K562 (cell line): Measurements from ENCODE around the gene KCNK3. TPM values are rescaled to one million over a fixed set of nuclear protein-coding genes. Genes with fewer than 3 reads are reported as not detected.

Experiments used
- ATAC-seq: fragments of 200-7000 bp; cut with Tn5 transposase; 3 replicates; pipeline ENCODE4 v1.9.1; 2020; ENCODE audit warnings: moderate library complexity
- BruUV-seq: library from RNA; stranded (reverse); fragments of 400-500 nt; replicated peaks from 2 replicates; lab custom pipeline; 2021; lab: Mats Ljungman, UMichigan
- CTCF ChIA-PET: fragments of 300-600 bp; formaldehyde crosslinking; extraction: SDS; loops from one replicate; lab custom pipeline; 2021; ENCODE audit warnings: low intra/inter-chr PET ratio; lab: Yijun Ruan, JAX
- POLR2A ChIA-PET: fragments of 300-600, 350-650 bp; sonication (Branson Sonifier 250); formaldehyde crosslinking; extraction: SDS; loops from one replicate; lab custom pipeline; 2021; ENCODE audit warnings: antibody characterized with exemption, inconsistent platforms; lab: Yijun Ruan, JAX
- DNase-seq, 4 experiments: peaks; one replicate each; pipeline versions ENCODE4 v3.0.0 to v3.0.0-alpha.2; 2011 to 2018; ENCODE audit warnings: low spot score in 3 of 4, mixed read lengths in 3 of 4; ENCODE audit errors: extremely low read depth in 1 of 4
- FAIRE-seq: peaks from 2 replicates; lab custom pipeline; 2011; peaks lifted over from hg19 to GRCh38; lab: Jason Lieb, UNC
- H2AFZ ChIP-seq: 2 replicates; pipeline ENCODE4 v1.6.0; 2011; ENCODE audit warnings: low read depth, low read length, control low read depth, inconsistent platforms
- H3K27ac ChIP-seq: fragments of 200-600 bp; 3 replicates; pipeline ENCODE4 v1.8.0; 2011; ENCODE audit warnings: low read depth, mild to moderate bottlenecking, control low read depth, inconsistent platforms, low read length, moderate library complexity, mixed read lengths; ENCODE audit errors: extremely low read depth
- H3K27me3 ChIP-seq, 2 experiments: fragments of 300-600 bp in 1 of 2; 2 replicates in 1 of 2; 3 replicates in 1 of 2; pipeline versions ENCODE4 v1.6.0 to v1.8.0; 2011; ENCODE audit warnings: inconsistent platforms in 2 of 2, low read length in 2 of 2, mild to moderate bottlenecking in 1 of 2, mixed read lengths in 1 of 2, moderate library complexity in 1 of 2; ENCODE audit not compliant: control insufficient read depth in 2 of 2, insufficient read depth in 2 of 2
- H3K36me3 ChIP-seq: fragments of 300-600 bp; 3 replicates; pipeline ENCODE4 v1.8.0; 2011; ENCODE audit warnings: mild to moderate bottlenecking, low read length, inconsistent platforms; ENCODE audit not compliant: control insufficient read depth, insufficient read depth
- H3K4me1 ChIP-seq, 2 experiments: fragments of 200-600 bp in 1 of 2; replicated peaks in 1 of 2; 2 replicates in 1 of 2; 3 replicates in 1 of 2; pipeline versions ENCODE4 v1.5.1 to v1.8.0; 2011; ENCODE audit warnings: inconsistent platforms in 2 of 2, low read length in 2 of 2, mild to moderate bottlenecking in 1 of 2, mixed read lengths in 1 of 2, moderate library complexity in 1 of 2; ENCODE audit not compliant: control insufficient read depth in 2 of 2, insufficient read depth in 2 of 2
- H3K4me2 ChIP-seq: 2 replicates; pipeline ENCODE4 v1.6.1; 2011; ENCODE audit warnings: low read length, control low read depth, inconsistent platforms, mixed read lengths; ENCODE audit not compliant: insufficient read depth
- H3K4me3 ChIP-seq: fragments of 200-600 bp; sonication (generic), shearing (Covaris generic); 2 replicates; pipeline ENCODE4 v1.5.1; 2016; ENCODE audit warnings: control low read depth, inconsistent platforms
- H3K79me2 ChIP-seq: fragments of 200-600 bp; 3 replicates; pipeline ENCODE4 v1.8.0; 2011; ENCODE audit warnings: low read length, inconsistent platforms; ENCODE audit not compliant: control insufficient read depth, insufficient read depth
- H3K9ac ChIP-seq, 2 experiments: 2 replicates each; pipeline versions ENCODE4 v1.6.0 to v1.6.1; 2011; ENCODE audit warnings: low read depth in 2 of 2, low read length in 2 of 2, control low read depth in 1 of 2, inconsistent platforms in 1 of 2, mild to moderate bottlenecking in 1 of 2, mixed read lengths in 1 of 2; ENCODE audit not compliant: insufficient read depth in 1 of 2
- H3K9me1 ChIP-seq: one replicate; pipeline ENCODE4 v1.6.0; 2011; ENCODE audit warnings: inconsistent platforms, mild to moderate bottlenecking, low read length, moderate library complexity; ENCODE audit not compliant: control insufficient read depth, insufficient read depth
- H3K9me3 ChIP-seq: replicated peaks from 2 replicates; pipeline ENCODE4 v1.5.1; 2011; ENCODE audit warnings: low read depth, low read length, inconsistent platforms; ENCODE audit not compliant: control insufficient read depth, insufficient read depth
- H4K20me1 ChIP-seq: replicated peaks from 2 replicates; pipeline ENCODE4 v1.6.1; 2011; ENCODE audit warnings: low read length, inconsistent platforms, mixed read lengths; ENCODE audit not compliant: control insufficient read depth, insufficient read depth
- ATF4 ChIP-seq: fragments of 450-650 bp; formaldehyde crosslinking; IDR thresholded peaks from 2 replicates; pipeline ENCODE4 v1.4.0; 2022; ENCODE audit warnings: mild to moderate bottlenecking, moderate library complexity
- ELF4 ChIP-seq: fragments of 450-650 bp; formaldehyde crosslinking; IDR thresholded peaks from 2 replicates; pipeline ENCODE4 v1.4.0; 2022; ENCODE audit warnings: missing genetic modification characterization
- PML ChIP-seq: IDR thresholded peaks from 2 replicates; pipeline ENCODE4 v1.6.1; 2012; ENCODE audit warnings: low read length, inconsistent platforms
- TFAM ChIP-seq: fragments of 250-450 bp; sonication (Bioruptor Pico); conservative IDR thresholded peaks from 2 replicates; pipeline ENCODE4 v1.5.0; 2021; ENCODE audit warnings: mild to moderate bottlenecking, moderate library complexity
- ZNF212 ChIP-seq: fragments of 450-650 bp; formaldehyde crosslinking; IDR thresholded peaks from 2 replicates; pipeline ENCODE4 v1.4.0; 2020; ENCODE audit warnings: mild to moderate bottlenecking
- WGBS: fragments of 100-300 bp; shearing (Covaris generic); methylation state at CpG from one replicate; pipeline ENCODE4 v1.1.6; 2016; ENCODE audit warnings: low coverage, mixed read lengths; ENCODE audit not compliant: insufficient coverage; ENCODE audit errors: missing lambda C conversion rate; 5-methylcytosine and 5-hydroxymethylcytosine counted together
- in situ Hi-C: fragments of 300-500 bp; cut with MboI; formaldehyde crosslinking; loops from 4 replicates; pipeline ENCODE4 v1.15.0; 2018; ENCODE audit warnings: inconsistent platforms, mixed read lengths
- intact Hi-C: fragments of 100-400 bp; cut with micrococcal nuclease; formaldehyde crosslinking; loops from 2 replicates; pipeline ENCODE4 v1.14.2; 2022
- polyA plus RNA-seq, 8 experiments: library from polyadenylated mRNA; depleted of rRNA in 4 of 8; stranded (reverse) in 5 of 8; unstranded in 3 of 8; fragments of >200 nt; fragmentation: Nextera tagmentation in 2 of 8; fragmentation: Illumina TruSeq in 1 of 8; extraction: Ambion mirVana in 2 of 8; extraction: Trizol in 1 of 8; gene quantifications; 2 replicates each; pipeline versions ENCODE4 v1.2.1 to v1.2.3, GENCODE V29; 2011 to 2014; ENCODE audit warnings: inconsistent platforms in 1 of 8, missing spikeins in 1 of 8
- total RNA-seq, 7 experiments: library from RNA; depleted of rRNA in 6 of 7; stranded (reverse); fragments of >200 nt in 6 of 7; fragmentation: Illumina TruSeq in 2 of 7; extraction: Trizol in 2 of 7; gene quantifications; 2 replicates each; pipeline versions ENCODE4 v1.2.1 to v1.2.3, GENCODE V29; 2011 to 2021; ENCODE audit warnings: low replicate concordance in 1 of 7
- TF ChIP-seq, protein P1 (sequence below): sonication (generic); formaldehyde crosslinking; IDR thresholded peaks from 2 replicates; pipeline ENCODE4 v1.8.0; 2023; ENCODE audit warnings: mild to moderate bottlenecking, missing genetic modification reagents
- TF ChIP-seq, protein P2 (sequence below): fragments of 250-450 bp; sonication (Bioruptor Pico); IDR thresholded peaks from 2 replicates; pipeline ENCODE4 v1.4.0; 2020; ENCODE audit warnings: mild to moderate bottlenecking
- TF ChIP-seq, protein P3 (sequence below): fragments of 450-650 bp; IDR thresholded peaks from 2 replicates; pipeline ENCODE4 v1.6.1; 2016; ENCODE audit warnings: borderline replicate concordance
- TF ChIP-seq, protein P4 (sequence below): fragments of 200-800 bp; sonication (Bioruptor generic); IDR thresholded peaks from 2 replicates; pipeline ENCODE4 v1.6.1; 2017; ENCODE audit warnings: missing genetic modification characterization, missing compliant biosample characterization

The KCNK3 gene
- total and polyA plus RNA-seq, 9 of the 15 experiments (the other 6 are each of a cell fraction or from before 2014, with no cell fraction given) = 0.01 to 0.20 (median 0.07) TPM; not detected in 5

GRCh38 chr2:26679867-26680266 is 12.7 kb upstream of the KCNK3 start (continued):
- TF ChIP-seq, protein P1, sequence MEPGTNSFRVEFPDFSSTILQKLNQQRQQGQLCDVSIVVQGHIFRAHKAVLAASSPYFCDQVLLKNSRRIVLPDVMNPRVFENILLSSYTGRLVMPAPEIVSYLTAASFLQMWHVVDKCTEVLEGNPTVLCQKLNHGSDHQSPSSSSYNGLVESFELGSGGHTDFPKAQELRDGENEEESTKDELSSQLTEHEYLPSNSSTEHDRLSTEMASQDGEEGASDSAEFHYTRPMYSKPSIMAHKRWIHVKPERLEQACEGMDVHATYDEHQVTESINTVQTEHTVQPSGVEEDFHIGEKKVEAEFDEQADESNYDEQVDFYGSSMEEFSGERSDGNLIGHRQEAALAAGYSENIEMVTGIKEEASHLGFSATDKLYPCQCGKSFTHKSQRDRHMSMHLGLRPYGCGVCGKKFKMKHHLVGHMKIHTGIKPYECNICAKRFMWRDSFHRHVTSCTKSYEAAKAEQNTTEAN = no peak
- TF ChIP-seq TFAM (CRISPR knock-in tag) = no peak
- TF ChIP-seq, protein P2, sequence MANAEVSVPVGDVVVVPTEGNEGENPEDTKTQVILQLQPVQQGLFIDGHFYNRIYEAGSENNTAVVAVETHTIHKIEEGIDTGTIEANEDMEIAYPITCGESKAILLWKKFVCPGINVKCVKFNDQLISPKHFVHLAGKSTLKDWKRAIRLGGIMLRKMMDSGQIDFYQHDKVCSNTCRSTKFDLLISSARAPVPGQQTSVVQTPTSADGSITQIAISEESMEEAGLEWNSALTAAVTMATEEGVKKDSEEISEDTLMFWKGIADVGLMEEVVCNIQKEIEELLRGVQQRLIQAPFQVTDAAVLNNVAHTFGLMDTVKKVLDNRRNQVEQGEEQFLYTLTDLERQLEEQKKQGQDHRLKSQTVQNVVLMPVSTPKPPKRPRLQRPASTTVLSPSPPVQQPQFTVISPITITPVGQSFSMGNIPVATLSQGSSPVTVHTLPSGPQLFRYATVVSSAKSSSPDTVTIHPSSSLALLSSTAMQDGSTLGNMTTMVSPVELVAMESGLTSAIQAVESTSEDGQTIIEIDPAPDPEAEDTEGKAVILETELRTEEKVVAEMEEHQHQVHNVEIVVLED = no peak
- TF ChIP-seq, protein P3, sequence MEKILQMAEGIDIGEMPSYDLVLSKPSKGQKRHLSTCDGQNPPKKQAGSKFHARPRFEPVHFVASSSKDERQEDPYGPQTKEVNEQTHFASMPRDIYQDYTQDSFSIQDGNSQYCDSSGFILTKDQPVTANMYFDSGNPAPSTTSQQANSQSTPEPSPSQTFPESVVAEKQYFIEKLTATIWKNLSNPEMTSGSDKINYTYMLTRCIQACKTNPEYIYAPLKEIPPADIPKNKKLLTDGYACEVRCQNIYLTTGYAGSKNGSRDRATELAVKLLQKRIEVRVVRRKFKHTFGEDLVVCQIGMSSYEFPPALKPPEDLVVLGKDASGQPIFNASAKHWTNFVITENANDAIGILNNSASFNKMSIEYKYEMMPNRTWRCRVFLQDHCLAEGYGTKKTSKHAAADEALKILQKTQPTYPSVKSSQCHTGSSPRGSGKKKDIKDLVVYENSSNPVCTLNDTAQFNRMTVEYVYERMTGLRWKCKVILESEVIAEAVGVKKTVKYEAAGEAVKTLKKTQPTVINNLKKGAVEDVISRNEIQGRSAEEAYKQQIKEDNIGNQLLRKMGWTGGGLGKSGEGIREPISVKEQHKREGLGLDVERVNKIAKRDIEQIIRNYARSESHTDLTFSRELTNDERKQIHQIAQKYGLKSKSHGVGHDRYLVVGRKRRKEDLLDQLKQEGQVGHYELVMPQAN = no peak

DNA sequence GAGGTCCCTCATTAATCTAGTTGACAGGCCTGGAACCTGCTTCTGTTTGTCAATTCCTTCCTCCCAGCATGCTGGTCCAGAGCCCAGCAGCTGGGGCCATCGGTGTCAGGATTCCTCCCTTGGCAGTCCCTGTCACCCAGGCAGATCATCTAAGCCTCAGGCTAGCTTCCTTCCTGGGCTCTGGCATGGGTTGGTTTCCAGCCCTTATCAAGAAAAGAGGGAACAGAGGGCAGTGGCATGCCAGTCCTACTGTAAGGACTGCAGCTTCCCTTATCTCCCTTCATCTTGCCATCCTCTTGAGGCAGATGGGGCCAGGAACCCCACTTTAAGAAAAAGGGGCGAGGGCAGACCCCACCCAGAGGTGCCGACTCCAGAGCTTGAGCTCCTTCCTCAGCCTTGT is 10.9 kb upstream of the KCNK3 start:
- in situ Hi-C loops = no loop called here
- DNase-seq (no peak), FAIRE-seq (no peak), ATAC-seq (no peak)
- Histone ChIP-seq H3K4me3 (no peak overlapping the region), H3K27ac (no peak overlapping the region), H4K20me1 (no peaks in the 10 kb centered on the region), H3K9ac (no peak overlapping the region), H3K27me3 (peaks cover 16 to 66% of the 10 kb centered on the region in 2 experiments; a peak in 4 of 5 replicates), H3K4me1 (no peaks in the 10 kb centered on the region), H3K4me2 (no peak overlapping the region), H3K79me2 (no peaks in the 10 kb centered on the region), H3K36me3 (no peaks in the 10 kb centered on the region), H3K9me3 (0 out of 2 replicates have a peak, but pooled peaks cover 3% of the 10 kb centered on the region), H3K9me1 (no peaks in the 10 kb centered on the region), H2AFZ (no peak overlapping the region)
- 0% methylated on average over 3 of the region's 3 CpGs for WGBS
- POLR2A ChIA-PET = interaction anchor here (1.6 kb wide), 1 partner anchor 8 kb away, joined by 3 read pairs; no protein-coding TSS in a partner anchor
- CTCF ChIA-PET = no interaction called here
- intact Hi-C loops = loop anchor here (5.0 kb wide), 1 partner anchor 61 kb away; no protein-coding TSS in a partner anchor
- BruUV-seq = no TSS peak
- no peak for TF ChIP-seq PML
- TF ChIP-seq, protein P4, sequence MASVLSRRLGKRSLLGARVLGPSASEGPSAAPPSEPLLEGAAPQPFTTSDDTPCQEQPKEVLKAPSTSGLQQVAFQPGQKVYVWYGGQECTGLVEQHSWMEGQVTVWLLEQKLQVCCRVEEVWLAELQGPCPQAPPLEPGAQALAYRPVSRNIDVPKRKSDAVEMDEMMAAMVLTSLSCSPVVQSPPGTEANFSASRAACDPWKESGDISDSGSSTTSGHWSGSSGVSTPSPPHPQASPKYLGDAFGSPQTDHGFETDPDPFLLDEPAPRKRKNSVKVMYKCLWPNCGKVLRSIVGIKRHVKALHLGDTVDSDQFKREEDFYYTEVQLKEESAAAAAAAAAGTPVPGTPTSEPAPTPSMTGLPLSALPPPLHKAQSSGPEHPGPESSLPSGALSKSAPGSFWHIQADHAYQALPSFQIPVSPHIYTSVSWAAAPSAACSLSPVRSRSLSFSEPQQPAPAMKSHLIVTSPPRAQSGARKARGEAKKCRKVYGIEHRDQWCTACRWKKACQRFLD (CRISPR knock-in tag) = no peak
- no peak for TF ChIP-seq ATF4 (CRISPR knock-in tag)
- TF ChIP-seq ZNF212 = no peak
- no peak for TF ChIP-seq ELF4 (CRISPR knock-in tag)
